H54 (cell line): ENCODE measurements around the gene PROS1.
A peak's percentile ranks its signal among the peaks of the same experiment; 100 is the strongest.
"Not testable (repeated sequence)": the region's sequence is repeated elsewhere in the genome, so short reads cannot be mapped to it uniquely, and the experiment has no call there.

Experiments used
- DNase-seq: peaks from one replicate; pipeline ENCODE4 v3.0.0; 2011; ENCODE audit warnings: low spot score, mixed read lengths; ENCODE audit not compliant: insufficient read length
- FAIRE-seq: peaks from 3 replicates; lab custom pipeline; 2011; peaks lifted over from hg19 to GRCh38; lab: Jason Lieb, UNC
- POLR2A ChIP-seq: IDR thresholded peaks from 2 replicates; pipeline ENCODE4 v1.6.1; 2011; ENCODE audit warnings: low read depth, mild to moderate bottlenecking, low read length

The PROS1 gene

GRCh38 chr3:93934366-93935046 is 39.2 kb downstream of the PROS1 start:
- FAIRE-seq (no peak), DNase-seq (no peak)
- no peak for TF ChIP-seq POLR2A

- DNase-seq (no peak), FAIRE-seq (no peak)
- no peak for TF ChIP-seq POLR2A
These were observed 42.0 kb downstream of the PROS1 start for GRCh38 chr3:93931597-93932229.

- no peak for DNase-seq
- TF ChIP-seq POLR2A: no peak
- FAIRE-seq: no peak
These were observed 43.7 kb downstream of the PROS1 start for GRCh38 chr3:93930041-93930440.

- no peak for TF ChIP-seq POLR2A
- DNase-seq: no peak
- no peak for FAIRE-seq
These were observed 46.9 kb downstream of the PROS1 start for GRCh38 chr3:93926789-93927188.

- TF ChIP-seq POLR2A: no peak
- DNase-seq (no peak), FAIRE-seq (peak; percentile 74)
These were observed 49.2 kb downstream of the PROS1 start for GRCh38 chr3:93924491-93924890.

GRCh38 chr3:93923006-93923405 is 50.7 kb downstream of the PROS1 start:
- no peak for TF ChIP-seq POLR2A
- FAIRE-seq (no peak), DNase-seq (no peak)

GRCh38 chr3:93917546-93918029 is 56.1 kb downstream of the PROS1 start:
- FAIRE-seq, DNase-seq: not testable (repeated sequence)

GRCh38 chr3:93913623-93914022 is 60.1 kb downstream of the PROS1 start:
- not testable (repeated sequence) for FAIRE-seq, DNase-seq

GRCh38 chr3:93911206-93911605 is 62.5 kb downstream of the PROS1 start:
- FAIRE-seq (no peak), DNase-seq (no peak)
- no peak for TF ChIP-seq POLR2A

- DNase-seq (no peak), FAIRE-seq (no peak)
- no peak for TF ChIP-seq POLR2A
These were observed 63.6 kb downstream of the PROS1 start for GRCh38 chr3:93910097-93910496.

GRCh38 chr3:93907132-93907531 is 66.6 kb downstream of the PROS1 start:
- DNase-seq (no peak), FAIRE-seq (no peak)
- TF ChIP-seq POLR2A: no peak

- DNase-seq: no peak
- TF ChIP-seq POLR2A: no peak
- no peak for FAIRE-seq
These were observed 67.5 kb downstream of the PROS1 start for GRCh38 chr3:93906245-93906644.

GRCh38 chr3:93904568-93904967 is 69.1 kb downstream of the PROS1 start:
- FAIRE-seq (no peak), DNase-seq (no peak)
- no peak for TF ChIP-seq POLR2A

GRCh38 chr3:93878250-93879017 is 95.3 kb downstream of the PROS1 start:
- DNase-seq: not testable (repeated sequence)
- FAIRE-seq: peak; percentile 81

- not testable (repeated sequence) for DNase-seq, FAIRE-seq
These were observed 96.3 kb downstream of the PROS1 start for GRCh38 chr3:93877427-93877826.

GRCh38 chr3:93873412-93873811 is 100.3 kb downstream of the PROS1 start:
- FAIRE-seq, DNase-seq: not testable (repeated sequence)
